Cardiac fibroblast (primary cell): ENCODE measurements around the gene ARMH2.

Source experiments
- DNase-seq, 2 donors: peaks; one replicate each; pipeline versions ENCODE4 v3.0.0 to v3.0.0-alpha.2; 2010; ENCODE audit warnings: low read depth in 2 of 2
- H3K4me3 ChIP-seq, 2 donors: replicated peaks in 1 of 2; 1 replicate in 1 of 2; 2 replicates in 1 of 2; pipeline ENCODE4 v1.5.1; 2011; ENCODE audit warnings: low read depth in 2 of 2, low read length in 2 of 2, mild to moderate bottlenecking in 2 of 2, moderate library complexity in 1 of 2
- TF ChIP-seq, protein P1 (sequence below): IDR thresholded peaks from one replicate; pipeline ENCODE4 v1.5.1; 2011; ENCODE audit warnings: low read depth, mild to moderate bottlenecking, low read length, inconsistent platforms

The ARMH2 gene

DNA sequence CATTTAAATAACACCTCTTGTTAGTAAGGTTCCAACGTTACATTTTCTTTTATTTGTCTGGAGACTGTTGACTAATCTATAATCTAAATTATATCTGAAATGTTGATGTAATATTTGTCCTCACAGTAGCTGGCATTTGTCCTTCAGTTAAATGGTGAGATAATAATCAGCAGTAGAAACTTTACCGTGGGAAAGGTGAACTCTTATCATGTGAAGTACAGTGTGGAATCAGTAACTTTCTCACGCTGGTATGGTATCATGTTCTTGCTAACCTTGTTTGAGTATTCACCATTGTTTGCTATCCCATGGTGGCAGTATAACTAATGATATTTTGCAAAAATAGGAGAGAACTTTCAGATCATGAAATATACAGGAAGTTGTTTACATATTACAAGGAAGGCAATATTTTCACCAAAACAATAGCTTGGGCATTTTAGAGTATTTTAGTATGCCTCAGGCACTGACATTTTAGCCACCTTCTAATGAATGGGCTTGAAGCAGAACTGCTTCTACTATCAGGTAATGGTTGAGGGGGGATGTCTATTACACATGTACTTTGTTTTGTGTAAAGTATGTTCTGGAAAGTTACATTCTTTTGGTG lies 19.2 kb downstream of the ARMH2 start:
- TF ChIP-seq, protein P1, sequence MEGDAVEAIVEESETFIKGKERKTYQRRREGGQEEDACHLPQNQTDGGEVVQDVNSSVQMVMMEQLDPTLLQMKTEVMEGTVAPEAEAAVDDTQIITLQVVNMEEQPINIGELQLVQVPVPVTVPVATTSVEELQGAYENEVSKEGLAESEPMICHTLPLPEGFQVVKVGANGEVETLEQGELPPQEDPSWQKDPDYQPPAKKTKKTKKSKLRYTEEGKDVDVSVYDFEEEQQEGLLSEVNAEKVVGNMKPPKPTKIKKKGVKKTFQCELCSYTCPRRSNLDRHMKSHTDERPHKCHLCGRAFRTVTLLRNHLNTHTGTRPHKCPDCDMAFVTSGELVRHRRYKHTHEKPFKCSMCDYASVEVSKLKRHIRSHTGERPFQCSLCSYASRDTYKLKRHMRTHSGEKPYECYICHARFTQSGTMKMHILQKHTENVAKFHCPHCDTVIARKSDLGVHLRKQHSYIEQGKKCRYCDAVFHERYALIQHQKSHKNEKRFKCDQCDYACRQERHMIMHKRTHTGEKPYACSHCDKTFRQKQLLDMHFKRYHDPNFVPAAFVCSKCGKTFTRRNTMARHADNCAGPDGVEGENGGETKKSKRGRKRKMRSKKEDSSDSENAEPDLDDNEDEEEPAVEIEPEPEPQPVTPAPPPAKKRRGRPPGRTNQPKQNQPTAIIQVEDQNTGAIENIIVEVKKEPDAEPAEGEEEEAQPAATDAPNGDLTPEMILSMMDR: no peak
- H3K4me3 ChIP-seq: no peak overlapping the region
- DNase-seq: no peak

DNA sequence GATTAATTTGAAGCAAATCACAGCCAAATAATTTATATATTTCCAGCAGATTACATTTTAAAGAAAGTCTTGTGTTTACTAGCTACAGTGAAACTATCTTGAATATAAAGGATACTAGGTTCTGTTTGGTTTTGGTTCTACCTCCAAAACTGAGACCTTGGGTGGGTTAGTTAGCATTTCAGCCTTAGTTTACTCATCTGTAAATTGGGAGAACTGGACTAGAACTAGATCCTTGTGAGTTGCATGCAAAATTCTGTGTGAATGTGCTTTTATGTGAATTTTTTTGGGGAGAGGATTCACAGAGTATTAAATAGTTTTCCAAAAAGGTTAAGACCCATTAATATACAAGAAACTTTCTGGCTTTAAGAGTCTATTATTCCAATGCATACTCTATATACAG lies 19.8 kb downstream of the ARMH2 start:
- no peak overlapping the region for H3K4me3 ChIP-seq
- DNase-seq: no peak
- TF ChIP-seq, protein P1: no peak

DNA sequence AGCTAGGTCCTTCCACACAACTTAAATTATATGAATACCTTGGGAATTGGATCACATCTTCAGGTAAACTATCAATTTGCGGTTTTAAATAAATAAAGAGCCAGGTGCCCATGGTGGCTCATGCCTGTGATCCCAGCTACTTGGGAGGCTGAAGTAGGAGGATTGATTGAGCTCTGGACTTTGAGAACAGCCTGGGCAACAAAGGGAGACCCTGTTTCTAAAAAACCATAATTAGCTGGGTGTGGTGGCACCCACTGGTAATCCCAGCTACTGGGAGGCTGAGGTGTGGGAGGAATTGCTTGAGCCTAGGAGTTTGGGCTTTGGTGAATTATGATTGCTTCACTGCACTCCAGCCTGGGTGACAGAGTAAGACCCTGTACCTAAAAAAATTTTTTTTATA lies 20.6 kb downstream of the ARMH2 start:
- DNase-seq: no peak
- TF ChIP-seq, protein P1: no peak
- H3K4me3 ChIP-seq: no peak overlapping the region

DNA sequence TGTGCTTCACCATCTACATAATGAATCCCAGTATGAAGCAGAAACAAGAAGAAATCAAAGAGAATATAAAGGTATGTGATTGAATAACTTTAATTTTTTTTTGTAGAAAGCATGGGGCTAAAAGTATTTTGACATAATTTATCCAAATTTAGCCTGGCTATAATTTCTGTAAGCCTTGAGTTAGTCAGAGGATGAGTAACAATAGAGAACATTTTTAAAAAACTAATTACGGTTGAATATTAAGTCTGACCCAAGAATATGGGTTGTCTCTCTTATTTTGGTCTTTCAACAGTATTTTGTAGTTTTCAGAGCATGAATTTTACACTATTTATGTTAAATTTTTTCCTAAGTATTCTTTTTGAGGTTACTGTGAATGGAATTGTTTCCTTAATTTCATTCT lies 21.5 kb downstream of the ARMH2 start:
- TF ChIP-seq, protein P1: no peak
- DNase-seq: no peak
- no peak overlapping the region for H3K4me3 ChIP-seq

DNA sequence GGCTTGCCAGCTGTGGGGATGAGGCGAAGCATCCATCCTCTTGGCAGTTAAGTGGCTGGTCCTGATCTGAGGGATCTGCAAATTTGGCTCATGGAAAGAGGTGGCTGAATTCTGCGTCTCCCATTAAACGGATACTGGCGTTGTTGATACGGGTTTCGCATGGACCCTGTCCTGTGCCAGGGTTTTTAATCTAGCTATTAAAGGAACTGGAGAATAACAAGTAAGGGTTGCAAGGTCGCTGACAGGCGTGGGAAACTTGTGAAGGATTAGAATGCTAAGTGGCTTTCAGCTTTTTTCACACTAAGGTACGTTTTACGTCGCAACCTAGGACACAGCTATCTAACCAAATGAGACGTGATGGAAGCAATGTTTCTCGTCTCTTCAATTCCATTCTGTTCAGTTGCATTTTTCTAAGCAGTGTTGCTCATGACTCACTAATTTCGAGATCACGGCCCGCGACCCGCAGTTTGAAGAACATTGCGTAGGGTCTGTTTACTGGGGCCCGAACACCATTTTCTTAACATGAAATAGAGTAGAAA lies 23.1 kb downstream of the ARMH2 start:
- peak; percentile 64 to 71 for DNase-seq
- TF ChIP-seq, protein P1: no peak
- H3K4me3 ChIP-seq: peak overlapping the region; percentile 84 to 100

DNA sequence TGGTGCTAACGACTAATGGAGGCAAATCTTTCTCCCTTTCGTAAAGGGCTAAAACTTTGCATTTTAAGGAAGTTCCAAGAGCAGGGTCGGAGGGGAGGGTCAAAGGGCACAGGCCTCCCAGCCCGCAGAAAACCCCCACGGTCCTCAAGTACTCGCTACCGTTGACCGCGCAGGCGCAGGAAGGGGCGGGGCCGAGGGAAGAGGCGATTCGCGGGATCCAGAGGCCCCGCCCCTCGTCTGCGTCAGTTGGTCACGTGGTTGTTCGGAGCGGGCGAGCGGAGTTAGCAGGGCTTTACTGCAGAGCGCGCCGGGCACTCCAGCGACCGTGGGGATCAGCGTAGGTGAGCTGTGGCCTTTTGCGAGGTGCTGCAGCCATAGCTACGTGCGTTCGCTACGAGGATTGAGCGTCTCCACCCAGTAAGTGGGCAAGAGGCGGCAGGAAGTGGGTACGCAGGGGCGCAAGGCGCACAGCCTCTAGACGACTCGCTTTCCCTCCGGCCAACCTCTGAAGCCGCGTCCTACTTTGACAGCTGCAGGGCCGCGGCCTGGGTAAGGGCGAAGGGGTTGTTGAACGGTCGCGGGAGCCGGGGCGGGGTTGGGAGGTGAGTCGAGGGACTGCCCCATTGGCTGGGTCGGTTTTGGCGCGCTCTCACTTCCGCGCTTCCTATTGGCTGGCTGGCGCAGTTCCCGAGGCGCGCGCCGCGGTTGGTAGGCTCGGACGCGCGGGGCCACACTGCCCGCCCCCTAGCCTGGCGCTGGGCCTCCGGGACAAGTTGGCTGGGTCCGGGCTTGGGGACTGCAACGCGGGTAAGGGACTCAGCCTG lies 23.8 kb downstream of the ARMH2 start, which contains the start of gene GMNN:
Gene GMNN, plus strand, starts transcription at position 242 of the 824 bp plus-strand sequence. CDS start 2,310 bp downstream, outside the sequence.
- peak; percentile 95 for DNase-seq
- peak within 1 kb of the TSS; percentile 84 to 100 for H3K4me3 ChIP-seq
- TF ChIP-seq, protein P1: no peak
